GM21526 (cell line): ENCODE results near the gene SURF6.
A peak's percentile ranks its signal among the peaks of the same experiment; 100 is the strongest.
"Not testable (repeated sequence)": the region's sequence is repeated elsewhere in the genome, so short reads cannot be mapped to it uniquely, and the experiment has no call there.

Experiments
- ATAC-seq: cut with Tn5 transposase; IDR thresholded peaks from one replicate; pipeline ENCODE4 v1.9.1; 2021; ENCODE audit warnings: moderate library complexity; ENCODE audit not compliant: unreplicated experiment, low FRiP score

Gene SURF6

DNA sequence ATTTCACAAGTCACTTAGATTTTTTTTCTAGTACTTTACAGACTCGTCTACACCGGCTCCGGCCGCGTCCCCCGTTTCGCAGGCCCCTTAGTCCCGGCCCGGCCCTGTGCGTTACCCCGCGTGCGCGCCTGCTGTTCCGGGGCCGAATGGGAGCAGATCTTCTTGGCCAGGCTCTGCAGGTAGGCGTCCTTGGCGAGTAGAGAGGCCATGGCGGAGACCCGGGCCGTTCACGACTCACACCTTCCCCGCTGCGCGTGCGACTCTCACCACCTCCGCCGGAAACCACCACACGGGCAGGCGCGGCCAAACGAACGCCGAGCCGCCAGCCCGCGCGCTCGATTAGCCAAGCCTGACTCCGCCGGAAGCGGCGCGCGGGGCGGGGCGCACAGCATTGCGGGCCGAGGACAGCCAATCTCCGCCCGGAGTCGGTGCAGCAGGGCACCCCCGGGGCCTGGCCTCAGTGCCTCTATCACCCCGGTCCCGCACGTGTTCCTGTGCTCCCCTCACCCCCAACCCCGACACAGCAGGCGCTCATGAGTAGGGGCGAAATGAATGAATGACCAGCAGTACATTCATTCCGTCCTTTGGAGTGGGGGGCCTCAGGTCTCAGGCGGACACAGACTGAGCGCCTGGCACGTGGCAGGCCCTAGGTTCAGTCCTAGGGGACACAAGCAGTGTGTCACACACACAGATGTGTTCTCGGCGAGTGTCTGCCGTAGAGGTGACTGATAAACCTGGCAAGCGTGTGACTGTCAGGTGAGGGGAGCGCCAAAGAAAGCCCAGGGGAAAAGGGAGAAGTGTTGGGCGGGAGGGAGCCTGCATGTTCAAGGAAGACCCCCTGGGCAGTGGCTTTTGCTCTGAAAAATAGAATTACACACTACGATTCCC lies at the start of gene SURF6:
SURF6 (minus strand) TSS at position 265 of the 888 bp plus-strand sequence; CDS start at position 209, 56 bp downstream.
- ATAC-seq: peak; percentile 72

DNA sequence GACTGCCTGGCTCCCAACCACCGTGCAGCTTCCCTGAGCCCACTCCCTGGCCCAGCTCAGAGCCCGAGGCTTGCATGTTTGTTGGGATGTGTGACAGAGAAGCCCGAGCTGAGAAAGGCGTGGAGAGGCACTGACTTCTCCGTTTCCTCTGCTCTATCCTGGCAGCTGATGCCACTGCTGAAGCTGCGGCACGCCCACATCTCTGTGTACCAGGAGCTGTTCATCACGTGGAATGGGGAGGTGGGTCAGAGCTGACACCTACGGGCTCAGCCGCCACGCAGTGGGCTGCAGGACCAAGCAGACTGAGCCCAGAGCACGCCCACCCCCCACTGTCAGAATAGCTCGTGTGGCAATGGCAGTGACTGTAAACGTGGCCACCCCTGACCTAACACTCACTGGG lies 49.5 kb upstream of the SURF6 start:
- no peak for ATAC-seq

DNA sequence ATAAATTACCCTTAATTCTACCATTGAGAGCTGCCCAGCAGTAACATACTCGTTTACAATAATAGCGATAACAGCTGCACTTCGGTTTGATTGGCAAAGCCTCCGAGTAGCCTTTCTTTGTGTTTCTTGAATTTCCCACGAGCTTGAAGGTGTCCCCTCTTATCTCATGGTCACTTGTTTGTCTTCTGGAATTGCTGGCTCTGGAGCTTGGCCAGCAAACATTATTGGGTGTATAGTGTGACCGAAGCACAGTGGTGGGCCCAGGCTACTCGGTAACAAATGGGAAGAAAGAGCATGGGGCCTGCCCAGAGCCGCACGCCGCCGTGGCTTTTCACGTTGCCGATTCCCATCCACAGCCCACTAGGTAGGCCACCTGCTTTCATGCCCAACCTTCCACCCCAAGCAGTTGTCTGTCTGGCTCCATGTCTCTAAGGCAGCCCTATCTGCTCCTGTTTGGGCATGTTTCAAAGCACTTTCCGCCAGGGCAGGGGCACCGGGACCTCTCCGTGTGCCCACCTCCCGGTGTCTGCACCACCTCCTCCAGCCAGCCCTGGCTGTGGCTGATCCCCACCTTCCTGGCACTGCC lies 48.8 kb upstream of the SURF6 start:
- no peak for ATAC-seq

DNA sequence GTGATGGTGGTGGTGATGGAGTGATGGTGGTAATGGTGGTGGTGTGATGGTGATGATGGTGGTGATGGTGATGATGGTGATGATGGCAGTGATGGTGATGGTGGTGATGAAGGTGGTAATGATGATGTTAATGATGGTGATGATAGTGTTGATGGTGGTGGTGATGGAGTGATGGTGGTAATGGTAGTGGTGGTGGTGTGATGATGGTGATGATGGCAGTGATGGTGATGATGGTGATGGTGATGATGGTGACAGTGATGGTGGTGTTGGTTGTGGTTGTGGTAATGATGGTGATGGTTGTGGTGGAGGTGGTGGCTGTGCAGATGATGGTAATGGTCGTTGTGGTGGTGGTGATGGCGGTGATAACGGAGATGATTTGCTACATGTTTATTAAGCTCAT lies 47.5 kb upstream of the SURF6 start:
- ATAC-seq: no peak

DNA sequence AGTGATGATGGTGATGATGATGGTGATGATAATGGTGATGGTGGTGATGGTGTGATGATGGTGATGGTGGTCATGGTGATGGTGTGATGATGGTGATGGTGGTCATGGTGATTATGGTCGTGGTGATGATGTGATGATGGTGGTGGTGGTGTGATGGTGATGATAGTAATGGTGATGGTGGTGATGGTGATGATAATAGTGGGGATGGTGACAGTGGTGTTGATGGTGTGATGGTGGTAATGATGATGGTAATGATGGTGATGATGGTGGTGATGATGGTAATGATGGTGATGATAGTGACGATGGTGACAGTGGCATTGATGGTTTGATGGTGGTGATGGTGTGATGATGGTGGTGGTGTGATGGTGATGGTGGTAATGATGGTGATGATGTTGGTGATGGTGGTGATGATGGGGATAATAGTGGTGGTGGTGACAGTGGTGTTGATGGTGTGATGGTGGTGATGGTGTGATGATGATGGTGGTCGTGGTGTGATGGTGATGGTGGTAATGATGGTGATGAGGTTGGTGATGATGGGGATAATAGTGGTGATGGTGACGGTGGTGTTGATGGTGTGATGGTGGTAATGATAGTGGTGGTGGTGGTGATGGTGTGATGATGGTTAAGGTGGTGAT lies 46.6 kb upstream of the SURF6 start:
- no peak for ATAC-seq

DNA sequence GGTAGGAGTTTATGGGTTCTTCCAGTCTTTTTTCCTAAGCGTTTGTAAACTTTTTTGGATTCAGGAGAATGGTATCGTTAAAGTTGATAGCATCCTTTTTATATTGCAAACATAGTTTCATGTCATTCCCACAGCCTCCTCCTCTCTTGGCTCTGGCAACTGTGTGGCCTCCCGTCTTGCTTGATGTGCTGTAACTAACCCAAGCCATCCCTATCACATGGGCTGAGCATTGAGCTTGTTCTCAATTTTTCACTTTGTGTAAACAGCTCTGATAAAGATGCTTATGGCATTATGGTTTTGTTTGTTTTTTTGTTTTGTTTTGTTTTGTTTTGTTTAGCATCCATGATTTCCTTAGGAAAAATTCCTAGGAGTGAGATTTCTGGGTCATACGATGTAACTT lies 44.7 kb upstream of the SURF6 start:
- ATAC-seq: no peak

DNA sequence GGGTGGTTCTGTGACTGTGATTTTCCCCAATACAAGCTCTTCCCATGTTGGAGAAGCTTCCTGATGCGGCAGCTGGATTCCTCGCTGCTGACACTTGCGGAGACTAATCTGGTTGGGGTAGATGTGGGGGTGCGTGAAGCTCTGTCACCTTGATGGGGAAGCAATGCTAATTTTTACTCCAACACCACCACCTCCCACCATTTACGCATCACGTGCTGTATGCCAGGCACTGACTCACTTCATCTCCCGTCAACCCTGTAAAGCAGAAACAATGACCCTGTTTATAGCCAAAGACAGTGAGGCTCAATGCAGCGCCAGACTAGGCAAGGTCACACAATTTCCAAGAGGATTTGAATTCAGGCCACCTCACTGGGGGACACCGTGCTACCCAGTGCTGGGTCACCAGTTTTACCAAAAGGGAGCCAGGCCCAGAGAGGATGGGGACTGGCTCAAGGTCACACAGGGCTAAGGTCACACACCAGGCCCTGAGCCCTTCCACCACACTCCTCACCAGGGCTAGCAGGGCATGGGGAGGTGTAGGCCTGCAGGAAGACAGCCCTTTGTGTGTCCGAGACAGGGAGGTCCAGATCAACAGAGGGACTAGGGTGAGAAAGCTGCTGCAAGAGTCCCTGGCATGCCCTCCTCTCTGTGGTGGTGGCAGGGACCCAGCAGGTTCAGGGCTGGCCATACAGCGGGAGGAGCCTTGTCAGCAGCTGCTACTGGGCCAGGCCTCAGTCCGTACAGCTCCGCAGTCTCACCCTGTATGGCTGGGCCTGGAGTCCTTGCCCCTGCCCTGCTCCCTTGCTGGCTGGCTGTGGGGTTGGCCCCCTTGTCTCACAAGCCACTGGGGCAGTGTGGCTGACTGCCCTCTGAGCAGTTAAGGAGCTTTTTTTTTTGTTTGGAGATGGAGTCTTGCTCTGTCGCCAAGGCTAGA lies 43.4 kb upstream of the SURF6 start:
- ATAC-seq: no peak

DNA sequence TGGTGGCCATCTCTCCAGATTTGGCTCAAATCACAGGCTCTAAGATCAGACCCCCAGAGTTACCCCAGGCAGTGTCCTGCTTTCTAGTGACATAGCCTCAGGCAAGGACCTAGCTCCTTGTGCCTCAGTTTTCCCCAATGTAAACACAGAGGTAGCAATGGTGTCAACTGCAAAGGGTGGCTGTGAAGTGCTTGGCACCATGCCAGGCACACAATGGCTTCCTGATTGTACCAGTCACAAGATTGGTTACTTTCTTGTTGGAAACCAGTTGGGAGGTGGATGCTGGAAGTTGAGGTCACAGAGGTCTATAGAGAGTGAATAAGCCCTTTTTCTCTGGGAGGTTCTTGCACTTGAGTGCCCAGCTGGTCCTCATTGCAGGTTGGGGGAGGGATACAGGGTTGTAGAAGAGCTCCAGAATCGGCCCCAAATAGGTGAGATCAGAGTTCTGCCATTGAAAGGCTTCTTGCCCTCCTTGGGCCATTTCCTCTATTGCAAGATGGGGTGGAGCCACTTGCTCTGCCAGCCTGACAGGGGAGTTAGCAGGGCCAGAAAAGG lies 42.5 kb upstream of the SURF6 start:
- ATAC-seq: no peak

DNA sequence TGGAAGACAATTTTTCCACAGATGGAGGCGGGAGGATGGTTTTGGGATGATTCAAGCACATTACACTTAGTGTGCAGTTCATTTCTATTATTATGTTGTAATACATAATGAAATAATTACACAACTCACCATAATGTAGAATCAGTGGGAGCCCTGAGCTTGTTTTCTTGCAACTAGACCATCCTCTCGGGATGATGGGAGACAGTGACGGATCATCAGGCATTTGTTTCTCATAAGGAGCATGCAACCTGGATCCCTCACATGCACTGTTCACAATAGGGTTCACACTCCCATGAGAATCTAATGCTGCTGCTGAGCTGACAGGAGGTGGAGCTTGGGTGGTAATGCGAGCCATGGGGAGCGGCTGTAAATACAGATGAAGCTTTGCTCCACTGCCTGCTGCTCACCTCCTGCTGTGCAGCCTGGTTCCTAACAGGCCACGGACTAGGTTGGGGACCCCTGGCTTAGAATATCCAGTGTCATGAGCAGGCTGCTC lies 41.8 kb upstream of the SURF6 start:
- no peak for ATAC-seq

DNA sequence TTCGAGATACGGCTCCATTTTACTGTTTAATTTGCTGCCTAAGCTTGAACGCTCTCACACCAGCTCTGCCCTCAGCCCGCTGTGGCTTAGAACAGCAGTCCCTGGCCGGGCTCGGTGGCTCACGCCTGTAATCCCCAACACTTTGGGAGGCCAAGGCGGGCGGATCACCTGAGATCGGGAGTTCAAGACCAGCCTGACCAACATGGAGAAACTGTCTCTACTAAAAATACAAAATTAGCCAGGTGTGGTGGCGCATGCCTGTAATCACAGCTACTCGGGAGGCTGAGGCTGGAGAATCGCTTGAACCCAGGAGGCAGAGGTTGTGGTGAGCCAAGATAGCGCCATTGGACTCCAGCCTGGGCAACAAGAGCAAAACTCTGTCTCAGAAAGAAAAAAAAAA lies 41.3 kb upstream of the SURF6 start:
- not testable (repeated sequence) for ATAC-seq

DNA sequence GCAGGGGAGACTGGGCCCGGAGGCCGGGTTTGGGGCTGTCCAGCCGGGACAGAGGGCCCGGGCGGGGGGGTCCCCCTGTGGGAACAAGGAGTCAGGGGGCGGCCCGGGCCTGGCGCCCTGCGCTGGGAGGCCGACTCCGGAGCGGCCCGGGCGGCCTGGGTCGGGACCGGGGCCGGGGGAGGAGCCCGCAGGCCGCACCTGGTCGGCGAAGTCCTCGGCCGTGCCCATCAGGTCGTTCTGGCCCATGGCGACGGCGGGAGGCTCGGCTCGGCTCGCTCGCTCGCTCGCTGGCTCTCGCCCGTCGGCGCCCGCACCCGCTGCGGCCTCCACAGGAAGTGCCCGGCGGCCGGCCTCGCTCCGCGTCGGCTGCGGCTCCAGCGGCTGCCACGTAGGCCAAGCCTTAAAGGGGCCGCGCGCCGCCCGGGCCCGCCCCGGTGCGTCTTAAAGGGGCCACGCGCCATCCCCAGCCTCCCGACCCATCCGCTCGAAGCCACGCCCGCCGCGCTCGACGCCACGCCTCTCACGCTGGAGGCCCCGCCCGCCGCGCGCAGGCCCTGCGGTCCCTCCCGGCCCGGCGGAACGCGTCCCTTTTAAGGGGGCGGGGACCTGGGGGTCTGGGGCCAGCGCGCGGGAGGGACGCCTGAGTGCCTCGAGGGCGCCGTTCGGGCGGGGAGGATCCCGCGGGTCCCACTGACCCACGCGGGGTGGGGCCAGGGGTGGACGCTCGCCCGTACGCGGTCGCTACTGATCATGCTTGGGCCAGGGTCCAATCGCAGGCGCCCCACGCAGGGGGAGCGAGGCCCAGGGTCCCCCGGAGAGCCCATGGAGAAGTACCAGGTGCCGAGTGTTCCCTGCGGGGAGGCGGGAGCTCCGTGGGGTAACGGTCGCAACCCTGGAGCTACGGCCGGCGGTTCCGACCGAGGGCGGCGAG lies 40.0 kb upstream of the SURF6 start, which contains the start of the genes STKLD1 and SURF4:
STKLD1 (plus strand) TSS at position 643 of the 931 bp plus-strand sequence; CDS start at position 751, 108 bp downstream.
SURF4 (minus strand) TSS at position 337 of the 931 bp plus-strand sequence; CDS start at position 246, 91 bp downstream.
- peak; percentile 76 for ATAC-seq

DNA sequence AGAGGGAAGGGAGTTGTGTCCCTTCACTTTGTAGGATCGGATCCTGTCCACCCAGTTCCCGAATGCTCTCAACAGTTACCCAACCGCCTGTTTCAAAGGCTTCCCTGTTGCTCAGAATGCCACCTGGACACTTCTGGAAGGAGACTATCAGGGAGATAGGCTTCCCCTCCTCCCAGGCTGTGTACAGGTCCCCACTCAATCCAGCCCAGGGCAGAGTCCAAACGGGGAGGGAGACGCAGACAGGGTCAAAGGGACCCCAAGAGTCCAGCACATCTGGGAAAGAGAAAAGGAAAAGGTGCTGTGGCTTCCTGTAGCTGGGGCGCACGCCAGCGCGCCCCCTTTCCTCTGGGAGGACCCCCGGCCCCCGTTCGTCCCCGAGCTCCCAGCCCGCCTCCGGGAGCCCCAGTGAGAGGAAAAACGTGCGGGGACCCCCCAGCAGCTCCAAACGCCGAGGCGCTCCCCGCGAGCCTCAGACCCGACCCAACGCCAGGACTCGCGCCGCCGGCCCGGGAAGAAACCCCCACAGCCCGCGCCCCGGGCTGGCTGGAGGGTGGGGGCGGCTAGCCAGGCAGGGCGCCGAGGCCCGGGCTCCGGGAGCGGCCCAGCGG lies 39.2 kb upstream of the SURF6 start:
- ATAC-seq: peak; percentile 10

DNA sequence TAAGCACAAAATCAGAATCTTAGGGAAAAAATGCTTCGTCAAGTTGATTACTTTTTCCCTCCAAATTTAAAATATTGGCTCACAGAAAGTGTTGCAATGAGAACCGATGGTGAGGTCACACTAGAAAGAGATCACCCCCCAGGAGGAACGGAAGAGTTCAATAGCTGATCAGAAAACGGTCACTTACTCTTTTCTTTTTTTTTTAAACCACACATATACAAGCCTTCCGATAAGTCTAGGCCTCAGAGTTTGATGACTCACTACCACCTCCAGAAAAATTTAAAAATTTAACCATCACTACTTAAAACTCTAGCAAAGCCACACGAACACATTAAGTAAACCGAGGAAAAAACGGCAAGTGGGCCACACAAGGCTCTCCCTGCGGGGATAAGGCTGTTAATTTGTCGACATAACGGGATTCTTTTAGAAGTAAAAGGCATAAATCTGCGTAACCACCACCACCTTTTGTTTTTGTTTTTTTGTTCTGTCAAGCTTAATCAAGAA lies 38.7 kb upstream of the SURF6 start:
- no peak for ATAC-seq

DNA sequence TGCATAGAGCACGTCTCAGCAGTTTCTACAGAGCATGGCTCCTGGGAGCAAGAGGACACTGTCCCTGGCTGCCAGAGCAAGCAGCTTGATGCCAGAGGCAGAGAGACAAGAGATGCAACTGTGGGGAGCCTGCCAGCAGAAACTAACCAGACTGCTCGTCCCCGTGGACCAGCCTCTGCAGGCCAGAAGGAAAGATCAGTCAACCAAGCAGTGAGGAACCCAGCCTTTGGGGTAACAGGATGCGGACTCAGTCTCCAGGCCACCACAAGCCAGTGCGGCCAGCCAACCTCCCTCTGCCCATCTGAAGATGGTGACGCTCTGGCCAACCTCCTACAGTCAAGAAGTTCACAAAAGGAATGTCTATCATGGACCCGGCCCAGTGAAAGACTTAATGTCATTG lies 36.2 kb upstream of the SURF6 start:
- no peak for ATAC-seq

DNA sequence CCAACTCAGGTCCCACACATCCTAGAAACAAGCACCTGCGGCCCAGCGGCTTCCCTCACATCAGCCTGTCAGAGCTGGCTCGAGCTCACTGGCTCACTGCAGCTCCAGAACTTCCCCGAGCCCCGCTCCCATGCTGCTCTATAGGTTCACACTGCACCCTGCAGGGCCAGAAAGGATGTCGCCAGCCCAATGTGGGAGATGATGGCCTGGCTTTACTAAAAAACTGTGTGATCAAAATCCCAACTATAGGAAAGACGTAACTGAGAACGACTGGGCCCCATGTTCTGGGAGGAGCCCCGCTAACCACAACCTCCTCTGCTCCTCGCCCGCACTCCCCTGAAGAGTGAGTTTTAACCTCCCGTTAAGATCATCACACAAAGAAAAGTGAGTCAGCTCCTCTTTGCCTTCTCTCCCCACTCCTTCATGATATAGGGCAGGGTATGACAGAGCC lies 35.3 kb upstream of the SURF6 start:
- ATAC-seq: no peak

DNA sequence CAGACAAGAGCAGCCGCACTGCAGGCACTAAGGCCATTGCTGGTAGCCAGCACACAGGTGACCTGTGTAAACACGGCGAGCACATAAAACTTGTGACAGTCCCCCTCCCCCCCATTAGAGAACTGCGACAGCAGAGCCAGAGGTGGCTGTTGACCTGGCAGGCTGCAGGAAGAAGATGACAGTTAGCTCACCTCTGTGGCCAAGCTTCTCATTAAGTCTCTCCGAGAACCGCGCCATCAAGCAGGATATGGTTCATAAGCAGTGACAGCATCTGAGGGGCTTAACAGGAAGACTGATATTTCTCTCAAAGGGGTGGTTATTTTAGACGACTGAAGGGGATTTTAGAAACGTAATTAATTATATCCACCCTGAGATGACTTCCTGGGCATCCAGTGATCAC lies 34.7 kb upstream of the SURF6 start:
- no peak for ATAC-seq

DNA sequence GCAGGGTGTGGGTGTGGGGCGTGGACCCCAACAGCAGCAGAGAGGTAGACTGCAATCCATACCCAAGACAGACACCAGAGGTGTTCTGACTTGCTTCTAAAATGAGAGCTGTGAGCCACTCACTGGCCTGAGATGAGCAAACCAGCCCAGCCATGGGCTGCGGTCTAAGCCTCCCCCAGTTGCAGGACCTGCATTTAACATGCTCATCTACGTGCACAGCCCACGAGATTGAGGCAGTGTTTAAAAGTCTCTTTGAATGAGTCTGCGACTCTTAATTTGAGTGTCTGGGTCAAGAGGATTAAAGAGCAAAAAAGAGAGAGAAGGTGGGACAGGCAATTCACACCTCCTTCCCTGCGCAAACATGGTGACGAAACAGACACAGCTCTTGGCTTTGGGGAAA lies 33.9 kb upstream of the SURF6 start:
- no peak for ATAC-seq

DNA sequence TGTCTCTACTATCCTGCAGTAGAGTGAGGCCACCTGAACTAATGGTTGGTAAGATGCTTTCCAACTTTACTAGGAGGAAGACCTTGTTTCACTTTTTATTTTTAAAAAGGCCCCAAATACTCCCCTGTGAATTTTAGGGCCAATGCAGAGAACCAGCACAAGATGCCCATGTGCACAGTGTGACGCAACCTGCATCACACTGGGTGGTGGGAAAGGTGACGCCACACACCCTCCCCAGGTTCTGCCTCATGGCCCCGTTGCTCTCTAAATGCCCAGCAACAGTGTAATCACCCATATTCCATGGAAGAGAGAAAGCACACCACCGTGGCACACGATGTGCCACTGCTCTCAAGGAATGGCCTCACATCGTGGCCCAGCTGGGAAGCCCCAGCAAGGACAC lies 33.4 kb upstream of the SURF6 start:
- ATAC-seq: no peak
